HG03039 (cell line): Measurements from ENCODE around the gene PATE3.

Experiments used
- ATAC-seq: cut with Tn5 transposase; IDR thresholded peaks from one replicate; pipeline ENCODE4 v1.9.1; 2021; ENCODE audit warnings: mild to moderate bottlenecking, moderate library complexity; ENCODE audit not compliant: unreplicated experiment

PATE3 gene

DNA sequence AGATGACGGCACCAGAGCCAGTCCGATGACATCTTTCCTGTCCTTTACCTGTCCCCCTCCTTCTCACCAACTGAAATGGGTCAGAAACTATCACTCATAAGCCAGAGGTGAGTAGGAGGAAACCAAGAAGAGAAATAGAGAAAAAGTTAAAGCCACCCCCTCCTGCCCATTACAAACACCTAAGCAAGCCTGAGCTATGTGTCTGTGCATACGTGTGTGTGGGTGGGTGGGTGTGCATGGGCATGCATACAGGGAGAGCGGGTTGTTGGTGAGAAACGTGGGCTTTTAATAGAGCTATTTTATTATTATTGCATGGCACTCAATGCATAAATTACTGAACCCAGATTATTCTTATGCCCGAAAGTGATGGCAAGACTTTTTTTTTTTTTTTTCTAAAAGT is 47.8 kb downstream of the PATE3 start:
- no peak for ATAC-seq
